ENCODE results near the gene CLDN1. TPM values are rescaled to one million over a fixed set of nuclear protein-coding genes. Genes with fewer than 3 reads are reported as not detected.

CLDN1 gene
- total RNA-seq, 1 experiment from 2014 or later: 4.4 TPM

GRCh38 chr3:190261740-190262139 lies 60.5 kb downstream of the CLDN1 start (continued):
- no peak for TF ChIP-seq STAT6 (CRISPR knock-in tag; conservative IDR thresholded peaks at IDR 0.05; ENCODE audit: low read depth)
- TF ChIP-seq TP53 (CRISPR knock-in tag; IDR thresholded peaks at IDR 0.05): no peak
- no peak for TF ChIP-seq NR1H2 (CRISPR knock-in tag; IDR thresholded peaks at IDR 0.05)

DNA sequence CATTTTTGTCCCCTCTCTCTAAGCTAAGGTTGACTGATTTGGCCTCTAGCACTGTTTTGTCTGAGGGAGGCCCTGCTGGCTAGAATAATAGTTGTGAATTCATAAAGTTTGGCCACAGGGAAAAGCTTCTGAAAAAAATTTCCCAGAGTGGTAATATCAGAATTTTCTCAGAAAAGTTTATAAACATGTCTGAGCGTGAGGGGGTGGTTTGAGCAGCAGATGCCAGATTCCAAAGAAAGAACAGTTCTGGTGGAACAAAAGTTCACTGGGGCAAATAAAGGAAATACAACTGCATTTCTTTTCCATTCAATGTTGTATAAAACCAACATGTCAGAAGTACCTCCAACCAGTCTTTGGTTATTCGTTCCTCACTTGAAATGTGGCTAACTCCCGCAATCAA lies 61.2 kb downstream of the CLDN1 start:
- POLR2A ChIA-PET: interaction anchor here (0.6 to 1.0 kb wide), 2 partner anchors 19 to 20 kb away, joined by 4 read pairs; no protein-coding TSS in a partner anchor
- ATAC-seq (no peak), DNase-seq (ENCODE audit: low spot score) (no peak)
- Mint-ChIP-seq H3K27ac (no peak overlapping the region), H3K4me3 (no peak overlapping the region), H3K4me1 (peaks cover 17% of the 10 kb centered on the region), H3K27me3 (ENCODE audit: low read depth) (no peaks in the 10 kb centered on the region), H3K9me3 (no peaks in the 10 kb centered on the region), H3K36me3 (no peaks in the 10 kb centered on the region)
- TF ChIP-seq USF1 (CRISPR knock-in tag; IDR thresholded peaks at IDR 0.05) (no peak), E2F1 (CRISPR knock-in tag; IDR thresholded peaks at IDR 0.05) (no peak), NFE2L1 (CRISPR knock-in tag; IDR thresholded peaks at IDR 0.05) (no peak), PRRX2 (CRISPR knock-in tag; IDR thresholded peaks at IDR 0.05) (no peak)
- TF ChIP-seq, protein P1, sequence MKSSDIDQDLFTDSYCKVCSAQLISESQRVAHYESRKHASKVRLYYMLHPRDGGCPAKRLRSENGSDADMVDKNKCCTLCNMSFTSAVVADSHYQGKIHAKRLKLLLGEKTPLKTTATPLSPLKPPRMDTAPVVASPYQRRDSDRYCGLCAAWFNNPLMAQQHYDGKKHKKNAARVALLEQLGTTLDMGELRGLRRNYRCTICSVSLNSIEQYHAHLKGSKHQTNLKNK (CRISPR knock-in tag; IDR thresholded peaks at IDR 0.05): no peak
- CTCF ChIA-PET: interaction anchor here (1.0 to 1.1 kb wide), 2 partner anchors 61 to 163 kb away, joined by 3 read pairs; partner anchors contain the start of gene CLDN1

GRCh38 chr3:190260301-190260700 lies 61.9 kb downstream of the CLDN1 start:
- CTCF ChIA-PET: interaction anchor here (1.0 kb wide), 1 partner anchor 62 kb away, joined by 3 read pairs; the partner anchor contains the start of gene CLDN1
- no peaks in the 10 kb centered on the region for H3K27me3 Mint-ChIP-seq (ENCODE audit: low read depth)
- ATAC-seq: no peak
- DNase-seq (ENCODE audit: low spot score): no peak
- no peak overlapping the region for H3K27ac Mint-ChIP-seq
- peaks cover 17% of the 10 kb centered on the region for H3K4me1 Mint-ChIP-seq
- no peaks in the 10 kb centered on the region for H3K36me3 Mint-ChIP-seq
- no peak overlapping the region for H3K4me3 Mint-ChIP-seq
- POLR2A ChIA-PET: interaction anchor here (0.6 kb wide), 1 partner anchor 20 kb away, joined by 4 read pairs; no protein-coding TSS in a partner anchor
- H3K9me3 Mint-ChIP-seq: no peaks in the 10 kb centered on the region
- TF ChIP-seq JUN (CRISPR knock-in tag; IDR thresholded peaks at IDR 0.05): no peak
- TF ChIP-seq, protein P2, sequence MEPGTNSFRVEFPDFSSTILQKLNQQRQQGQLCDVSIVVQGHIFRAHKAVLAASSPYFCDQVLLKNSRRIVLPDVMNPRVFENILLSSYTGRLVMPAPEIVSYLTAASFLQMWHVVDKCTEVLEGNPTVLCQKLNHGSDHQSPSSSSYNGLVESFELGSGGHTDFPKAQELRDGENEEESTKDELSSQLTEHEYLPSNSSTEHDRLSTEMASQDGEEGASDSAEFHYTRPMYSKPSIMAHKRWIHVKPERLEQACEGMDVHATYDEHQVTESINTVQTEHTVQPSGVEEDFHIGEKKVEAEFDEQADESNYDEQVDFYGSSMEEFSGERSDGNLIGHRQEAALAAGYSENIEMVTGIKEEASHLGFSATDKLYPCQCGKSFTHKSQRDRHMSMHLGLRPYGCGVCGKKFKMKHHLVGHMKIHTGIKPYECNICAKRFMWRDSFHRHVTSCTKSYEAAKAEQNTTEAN (CRISPR knock-in tag; IDR thresholded peaks at IDR 0.05): no peak
- TF ChIP-seq STAT6 (CRISPR knock-in tag; conservative IDR thresholded peaks at IDR 0.05; ENCODE audit: low read depth): no peak
- no peak for TF ChIP-seq NR2C2 (CRISPR knock-in tag; IDR thresholded peaks at IDR 0.05)
- no peak for TF ChIP-seq ZNF671 (CRISPR knock-in tag; IDR thresholded peaks at IDR 0.05)
- no peak for TF ChIP-seq E2F1 (CRISPR knock-in tag; IDR thresholded peaks at IDR 0.05)
- no peak for TF ChIP-seq SMAD3 (CRISPR knock-in tag; IDR thresholded peaks at IDR 0.05; ENCODE audit: borderline replicate concordance)
- no peak for TF ChIP-seq AFF4 (CRISPR knock-in tag; IDR thresholded peaks at IDR 0.05; ENCODE audit: borderline replicate concordance)
- TF ChIP-seq RORB (CRISPR knock-in tag; IDR thresholded peaks at IDR 0.05): no peak
- TF ChIP-seq TEAD4 (CRISPR knock-in tag; IDR thresholded peaks at IDR 0.05): no peak
- no peak for TF ChIP-seq E2F5 (CRISPR knock-in tag; IDR thresholded peaks at IDR 0.05)
- TF ChIP-seq FOXK1 (CRISPR knock-in tag; IDR thresholded peaks at IDR 0.05): no peak

Measured in WTC11 (cell line).